Activated naive CD4-positive, alpha-beta T cell treated with Interleukin-2 at 50 U/mL for 16 hours (primary cell): ENCODE data around the gene ITPK1.

ENCODE experiments used
- DNase-seq: peaks from one replicate; pipeline ENCODE4 v3.0.0-alpha.2; 2020

Gene ITPK1

DNA sequence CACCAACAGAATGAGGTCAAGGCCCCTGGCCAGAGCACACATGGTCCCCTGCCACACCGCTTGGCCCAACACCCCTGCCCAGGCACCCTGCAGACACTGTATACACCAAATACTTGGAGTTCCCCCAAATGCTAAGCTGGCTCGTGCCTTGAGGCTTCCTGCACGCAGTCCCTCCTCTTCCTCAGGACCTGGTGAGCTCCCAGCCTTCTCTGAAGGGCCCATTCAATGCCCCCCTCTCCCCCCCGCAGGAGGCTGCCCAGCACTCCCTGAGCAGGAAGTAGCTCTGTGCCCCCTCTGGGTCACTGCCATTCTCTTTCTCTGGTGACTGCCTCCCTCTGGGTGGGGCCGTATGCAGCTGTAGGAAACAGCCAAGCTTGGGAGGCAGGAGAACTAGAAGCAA is 75.3 kb downstream of the ITPK1 start:
- DNase-seq = no peak

DNA sequence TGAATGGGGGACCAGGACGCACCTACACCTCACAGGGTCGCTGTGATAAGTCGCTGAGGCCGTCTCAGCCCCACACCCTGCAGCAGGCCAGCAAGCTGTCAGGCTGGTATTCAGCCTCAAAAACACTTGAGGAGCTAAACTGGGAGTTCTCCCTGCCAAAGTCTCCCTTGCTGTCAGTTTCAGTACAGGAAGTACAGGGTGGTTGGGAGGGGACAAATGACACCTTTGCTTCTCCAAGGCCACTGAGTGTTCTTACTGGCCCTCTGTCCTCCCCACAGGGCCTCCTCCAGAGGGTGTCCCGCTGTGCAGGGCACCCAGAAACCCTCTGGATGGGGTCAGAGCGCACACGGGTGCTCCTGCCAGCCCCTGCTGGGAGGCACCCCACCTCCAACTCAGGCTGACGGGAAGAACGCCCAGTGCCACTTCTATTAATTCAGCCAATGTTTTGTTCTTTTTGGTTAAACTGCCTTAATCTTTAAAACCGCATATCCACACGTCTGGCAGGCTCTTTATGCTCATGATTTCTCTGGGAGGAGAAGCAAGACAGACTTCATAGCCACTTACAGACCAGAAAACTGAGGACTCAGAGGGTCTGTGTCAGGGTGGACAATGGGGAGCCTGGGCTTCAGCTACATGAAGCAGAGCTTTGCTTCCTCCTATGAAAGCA is 75.9 kb downstream of the ITPK1 start:
- DNase-seq = no peak

- DNase-seq = no peak
Measured at GRCh38 chr14:93037351-93037750, 78.4 kb downstream of the ITPK1 start.

DNA sequence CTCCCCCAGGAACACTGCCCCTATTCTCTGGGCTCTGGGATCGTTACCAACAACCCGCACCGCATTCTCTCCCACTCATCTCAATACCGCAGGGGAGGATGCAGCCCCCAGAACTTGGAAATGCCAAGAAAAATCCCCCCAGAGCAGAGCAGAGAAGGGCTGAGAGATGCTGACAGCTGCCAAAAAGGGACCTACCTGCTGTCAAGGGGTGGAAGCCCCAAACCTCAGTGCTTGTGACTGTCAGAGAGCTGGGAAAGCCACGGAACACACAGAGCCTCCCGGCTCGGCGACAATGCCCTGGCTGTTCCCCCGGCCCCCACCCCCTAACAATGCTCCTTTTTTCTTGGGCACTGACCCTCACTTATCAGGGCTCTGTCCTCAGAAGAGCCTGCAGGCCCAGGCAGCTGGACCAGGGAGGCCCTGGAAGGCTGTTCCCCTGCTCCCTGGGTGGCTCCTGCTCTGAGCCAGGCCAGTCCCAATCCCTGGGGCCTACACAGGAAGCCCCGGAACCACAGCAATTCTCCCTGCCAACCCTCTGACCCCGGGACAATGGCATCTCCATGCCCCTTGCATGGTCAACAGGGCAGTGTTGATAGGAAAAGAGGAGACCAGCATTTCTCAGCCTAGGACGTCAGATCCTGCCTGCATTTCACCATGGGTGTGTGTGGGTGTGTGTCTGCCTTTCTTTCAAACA is 78.9 kb downstream of the ITPK1 start:
- no peak for DNase-seq

DNA sequence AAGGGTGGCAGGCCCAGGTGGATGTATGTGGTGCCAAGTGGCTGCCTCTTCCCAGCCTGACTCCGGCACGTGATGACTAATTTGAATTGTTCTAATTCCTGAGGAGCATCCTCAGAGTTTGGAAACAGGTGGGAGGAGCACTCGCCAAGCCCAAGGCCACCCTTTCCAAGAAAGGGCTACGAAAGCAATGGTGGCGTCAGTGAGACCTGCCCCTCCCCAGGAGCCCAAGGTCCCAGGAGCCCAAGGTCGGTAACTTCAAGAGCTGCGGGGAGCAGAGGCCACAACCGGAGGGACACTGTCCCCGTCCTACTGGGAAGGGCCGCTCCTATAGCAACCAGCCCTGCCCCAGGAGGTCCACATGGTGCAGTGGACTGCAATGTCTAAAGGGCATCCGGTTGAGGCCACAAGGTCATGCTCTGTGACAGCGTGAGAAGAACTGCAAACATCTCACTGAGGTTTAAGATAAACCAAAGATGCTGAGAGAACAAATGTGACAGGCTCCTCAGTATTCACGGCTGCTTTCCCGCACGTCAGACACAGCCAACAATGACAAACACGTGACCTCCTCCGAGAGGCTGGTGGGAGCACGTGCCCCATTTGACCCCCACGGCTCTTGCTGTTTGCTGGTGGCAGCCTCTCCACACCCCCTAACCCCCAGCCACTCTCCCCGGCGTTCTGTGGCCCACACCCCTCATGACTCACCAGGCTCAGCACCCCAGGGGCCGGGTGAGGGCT is 79.6 kb downstream of the ITPK1 start:
- DNase-seq = no peak

GRCh38 chr14:93035585-93035916 is 80.2 kb downstream of the ITPK1 start:
- DNase-seq = no peak

- no peak for DNase-seq
Measured at GRCh38 chr14:93034671-93034994, 81.1 kb downstream of the ITPK1 start.

- DNase-seq = peak; percentile 11
Measured at GRCh38 chr14:93033983-93034670, 81.6 kb downstream of the ITPK1 start.

GRCh38 chr14:93033084-93033982 is 82.4 kb downstream of the ITPK1 start:
- no peak for DNase-seq

- no peak for DNase-seq
Measured at GRCh38 chr14:93032421-93032936, 83.2 kb downstream of the ITPK1 start.

GRCh38 chr14:93031505-93032315 is 84.0 kb downstream of the ITPK1 start:
- no peak for DNase-seq

GRCh38 chr14:93030761-93031160 is 85.0 kb downstream of the ITPK1 start:
- no peak for DNase-seq

DNA sequence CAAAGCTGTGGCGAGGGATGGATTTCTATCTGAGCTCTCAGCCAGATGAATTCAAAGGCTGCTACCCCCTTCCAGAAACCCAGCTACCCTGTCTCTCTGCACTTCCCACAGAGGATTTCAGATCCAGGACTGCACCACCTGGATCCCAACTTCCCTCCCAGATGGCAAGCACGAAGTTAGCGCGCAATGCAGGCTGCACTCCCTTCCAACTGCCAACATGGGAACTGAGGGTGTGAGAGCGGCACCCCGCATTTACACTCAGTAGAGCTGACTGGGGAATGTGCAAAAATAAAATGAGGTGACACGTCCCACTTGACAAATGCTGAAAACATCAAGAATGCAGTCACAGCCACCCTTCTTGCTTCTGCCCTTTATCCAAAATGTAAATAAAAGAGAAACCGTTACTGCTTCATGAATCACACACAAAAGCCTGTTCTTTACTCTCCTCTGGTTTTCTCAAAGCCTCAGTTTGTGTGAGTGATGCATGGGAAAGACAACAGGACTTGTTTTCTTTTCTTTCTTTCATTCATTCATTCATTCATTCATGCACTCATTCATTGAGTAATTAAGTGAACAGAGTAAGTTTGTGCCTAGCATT is 85.7 kb downstream of the ITPK1 start:
- DNase-seq = no peak

- DNase-seq = no peak
Measured at GRCh38 chr14:93029417-93029816, 86.3 kb downstream of the ITPK1 start.

GRCh38 chr14:93028724-93029076 is 87.0 kb downstream of the ITPK1 start:
- no peak for DNase-seq

DNA sequence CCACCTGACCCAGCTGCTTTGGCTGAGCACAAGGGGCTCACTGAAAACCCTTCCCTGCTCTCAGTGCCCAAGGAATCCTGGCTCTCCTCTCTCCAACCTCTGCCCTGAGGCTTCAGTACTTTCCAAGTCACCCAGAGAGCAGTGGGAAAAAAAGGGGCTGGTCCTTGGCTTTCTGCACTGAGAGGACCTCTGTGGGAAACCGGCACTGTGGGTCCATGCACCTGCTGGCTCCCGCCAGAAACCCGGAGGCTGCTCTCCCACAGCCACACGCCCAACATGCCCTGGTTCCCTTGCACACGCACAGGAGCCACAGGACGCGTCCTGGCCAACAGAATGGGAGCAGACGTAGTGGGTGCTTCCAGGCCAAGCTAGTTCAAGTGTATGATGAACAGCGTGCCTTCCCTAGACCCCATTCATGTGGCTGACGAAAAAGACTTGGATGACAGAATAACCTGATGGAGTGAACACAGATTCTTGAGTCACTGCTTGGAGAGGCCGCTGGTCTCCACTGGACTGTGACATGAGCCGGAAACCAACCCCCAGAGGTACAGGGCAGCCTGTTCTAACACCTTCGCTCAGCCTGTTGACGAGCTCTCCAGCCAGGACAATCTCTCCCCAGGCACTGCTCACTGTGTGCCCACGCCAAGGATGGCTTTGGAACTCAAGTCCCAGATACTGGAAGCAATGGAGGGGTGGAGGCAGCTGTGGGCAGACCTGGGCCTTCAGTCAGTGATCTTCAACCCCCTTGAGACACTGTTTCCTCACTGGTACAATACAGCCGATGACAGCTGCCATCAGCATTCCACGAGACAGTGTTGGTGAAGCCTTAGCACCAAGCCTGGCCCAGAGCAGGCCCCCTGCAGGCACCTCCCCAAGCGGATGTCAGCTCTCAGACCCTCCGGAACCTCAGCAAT is 87.7 kb downstream of the ITPK1 start:
- DNase-seq = no peak

- no peak for DNase-seq
Measured at GRCh38 chr14:93026339-93026738, 89.4 kb downstream of the ITPK1 start.

DNA sequence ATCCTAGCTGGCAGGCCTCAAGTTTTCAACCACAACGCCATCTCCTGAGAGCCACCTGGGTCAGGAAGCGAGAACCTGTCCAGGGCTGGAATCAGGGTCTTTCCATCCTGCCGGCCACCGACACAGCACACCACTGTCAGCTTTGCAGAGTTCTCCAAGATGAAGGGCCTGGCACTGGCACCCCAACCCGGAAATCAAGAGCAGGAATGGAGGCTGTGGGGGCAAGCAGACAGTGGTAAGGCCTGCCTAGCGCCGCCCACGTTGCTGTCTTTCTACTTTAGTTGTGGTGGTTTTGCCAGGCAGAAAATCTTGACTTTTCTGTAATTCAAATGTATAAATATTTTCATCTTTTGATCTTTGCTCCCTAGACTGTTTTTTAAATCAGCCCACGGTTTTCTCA is 90.7 kb downstream of the ITPK1 start:
- no peak for DNase-seq

DNA sequence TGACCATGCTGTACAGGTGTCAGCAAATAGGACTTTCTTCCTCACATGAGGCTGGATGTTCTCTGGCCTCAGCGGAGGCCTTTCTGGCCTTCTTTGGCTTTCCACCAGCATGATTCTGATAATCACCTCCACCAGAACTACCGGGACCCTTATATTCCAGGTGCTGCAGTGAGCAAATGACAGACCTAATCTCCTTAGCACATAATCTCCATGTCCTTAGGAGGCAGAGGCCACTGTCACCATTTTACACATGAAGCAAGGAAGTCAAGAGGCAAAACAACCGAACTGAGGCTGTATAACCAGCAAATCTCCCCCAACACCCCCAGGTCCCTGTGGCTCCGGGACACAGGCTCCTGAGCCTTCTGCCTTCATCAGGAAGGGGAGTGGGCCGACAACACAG is 91.2 kb downstream of the ITPK1 start:
- no peak for DNase-seq

DNA sequence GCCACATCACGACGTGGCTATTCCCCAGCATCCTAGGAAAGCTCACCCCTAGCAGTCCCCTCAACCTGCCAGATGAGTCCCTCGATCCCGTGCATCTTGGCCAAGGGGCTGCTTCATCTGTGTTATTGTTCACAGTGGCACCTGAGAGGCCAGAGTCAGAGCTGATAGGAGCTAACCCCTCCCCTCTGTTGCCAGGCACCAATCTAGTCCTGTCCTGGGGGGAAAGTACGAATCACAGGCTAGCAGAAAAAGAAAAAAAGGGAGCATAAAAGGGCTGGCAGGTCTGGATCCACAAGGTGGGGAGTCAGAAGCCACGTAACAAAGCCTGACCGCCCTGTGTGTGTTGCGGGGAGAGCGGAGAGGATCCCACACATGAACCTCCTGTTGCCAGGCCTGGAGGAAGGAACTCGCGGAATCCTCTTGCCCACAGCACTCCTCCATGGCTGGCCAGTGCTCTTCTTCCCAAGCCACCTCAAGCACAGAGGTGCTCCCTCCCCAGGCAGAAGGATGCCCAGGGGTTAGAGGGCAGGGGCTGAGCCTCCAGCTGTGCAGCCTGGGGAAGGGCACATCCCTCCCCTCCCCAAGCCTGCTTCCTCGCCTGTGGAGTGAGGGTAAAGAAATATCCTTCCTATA is 91.8 kb downstream of the ITPK1 start:
- no peak for DNase-seq
